Small intestine (tissue), 16 donors: ENCODE measurements around the gene PRAC2. TPM values are rescaled to one million over a fixed set of nuclear protein-coding genes. Genes with fewer than 3 reads are reported as not detected.

Experiments
- DNase-seq, 2 donors: peaks; one replicate each; pipeline versions ENCODE4 v3.0.0 to v3.0.0-alpha.2; 2013
- FAIRE-seq: peaks from 2 replicates; lab custom pipeline; 2012; peaks lifted over from hg19 to GRCh38; lab: Jason Lieb, UNC
- H3K27ac ChIP-seq, 3 donors: one replicate each; pipeline ENCODE4 v1.5.1; 2013; ENCODE audit warnings: low read length in 2 of 3, mild to moderate bottlenecking in 2 of 3, control low read depth in 1 of 3, inconsistent platforms in 1 of 3, low read depth in 1 of 3, moderate library complexity in 1 of 3
- H3K27me3 ChIP-seq, 3 donors: one replicate each; pipeline ENCODE4 v1.6.1; 2013; ENCODE audit warnings: low read length in 3 of 3, inconsistent platforms in 1 of 3; ENCODE audit not compliant: control insufficient read depth in 3 of 3, insufficient read depth in 3 of 3
- H3K36me3 ChIP-seq, 3 donors: one replicate each; pipeline ENCODE4 v1.6.1; 2013; ENCODE audit warnings: low read length in 3 of 3, inconsistent platforms in 1 of 3, low read depth in 1 of 3, mild to moderate bottlenecking in 1 of 3, moderate library complexity in 1 of 3; ENCODE audit not compliant: control insufficient read depth in 3 of 3, insufficient read depth in 2 of 3
- H3K4me1 ChIP-seq, 3 donors: one replicate each; pipeline ENCODE4 v1.6.1; 2013; ENCODE audit warnings: low read length in 2 of 3, inconsistent platforms in 1 of 3, low read depth in 1 of 3, mild to moderate bottlenecking in 1 of 3, moderate library complexity in 1 of 3; ENCODE audit not compliant: control insufficient read depth in 3 of 3, insufficient read depth in 2 of 3
- H3K4me3 ChIP-seq, 3 donors: one replicate each; pipeline ENCODE4 v1.5.1; 2013; ENCODE audit warnings: low read length in 3 of 3, control low read depth in 1 of 3, inconsistent platforms in 1 of 3, low read depth in 1 of 3, mild to moderate bottlenecking in 1 of 3, moderate library complexity in 1 of 3
- H3K9me3 ChIP-seq, 2 donors: one replicate each; pipeline ENCODE4 v1.6.1; 2013; ENCODE audit warnings: low read depth in 1 of 2, low read length in 1 of 2; ENCODE audit not compliant: control insufficient read depth in 2 of 2, insufficient read depth in 1 of 2
- WGBS, 3 donors: extraction: QIAGEN DNeasy Blood & Tissue Kit; methylation state at CpG; one replicate each; pipeline ENCODE4 v1.1.7; 2013; 5-methylcytosine and 5-hydroxymethylcytosine counted together
- long read RNA-seq, 10 donors: transcript quantifications; one replicate each; lab custom pipeline, GENCODE V29; 2026
- polyA plus RNA-seq, 4 donors: library from polyadenylated mRNA; stranded (reverse) in 3 of 4; unstranded in 1 of 4; fragments of 200-250 nt in 3 of 4; fragments of 120-200 nt in 1 of 4; gene quantifications; one replicate each; pipeline versions ENCODE4 v1.2.1 to v1.2.3, GENCODE V29; 2013
- donor health status: healthy with polysubstance abuse.
- donor health status: control.
- donor health status: control.
- donor health status: Bipolar disorder and iron deficiency.
- donor health status: healthy.

The PRAC2 gene
- not detected for polyA plus RNA-seq
- long read RNA-seq, donor 1 = 0 reads
- long read RNA-seq, donor 2 = 0 reads
- long read RNA-seq, donor 3 = 0 reads
- long read RNA-seq, donor 4 = 0 reads
- long read RNA-seq, donor 5 = 0 reads
- long read RNA-seq, donor 6 = 0 reads
- long read RNA-seq, donor 7 = 0 reads
- long read RNA-seq, donor 8 = 0 reads
- long read RNA-seq, donor 9 = 0 reads
- long read RNA-seq, donor 10 = 0 reads

DNA sequence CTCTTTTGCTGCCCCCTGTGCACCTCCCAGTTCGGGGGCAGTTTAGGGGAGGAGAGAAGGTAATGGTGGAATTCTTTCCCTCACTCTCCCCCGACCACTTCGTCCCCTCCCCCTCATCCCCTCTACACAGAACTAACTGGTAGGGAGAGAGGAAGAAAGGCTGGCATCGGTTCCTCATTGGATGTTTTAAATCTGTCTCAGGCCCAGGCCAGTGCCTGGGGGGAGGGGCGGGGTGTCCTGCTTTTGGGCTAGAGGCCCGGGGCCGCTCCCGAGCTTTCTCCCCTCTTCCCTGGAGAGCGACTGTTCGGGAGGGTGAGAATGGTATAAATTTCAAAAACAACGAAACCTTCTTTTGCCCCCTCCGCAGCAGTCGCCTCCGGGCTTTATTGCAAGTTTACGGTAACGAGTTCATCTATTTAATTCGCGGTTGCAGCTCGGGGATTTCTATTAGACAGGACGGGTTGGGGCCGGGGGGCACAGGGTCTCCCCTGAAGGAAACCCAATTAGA lies at the start of gene PRAC2:
Gene PRAC2 (plus strand): TSS at position 271 of the 508 bp plus-strand sequence. CDS start 1,226 bp downstream, outside the sequence.
- peaks cover 0 to 100% (median 81%) of the 10 kb centered on the region in 3 donors for H3K27me3 ChIP-seq
- H3K27ac ChIP-seq = no peak within 1 kb of the TSS
- WGBS, 3 donors = 1 to 6% (median 4%) methylated on average over 21 of the region's 21 CpGs
- no peaks in the 10 kb centered on the region for H3K36me3 ChIP-seq
- peak within 1 kb of the TSS; percentile 3 to 48 (median 11) for H3K4me3 ChIP-seq
- H3K4me1 ChIP-seq = peaks cover 2 to 18% (median 5%) of the 10 kb centered on the region in 3 donors
- peaks cover 0 to 3% of the 10 kb centered on the region in 2 donors for H3K9me3 ChIP-seq
- DNase-seq (peak in 1 of 2 donors; percentile 41), FAIRE-seq (no peak)

DNA sequence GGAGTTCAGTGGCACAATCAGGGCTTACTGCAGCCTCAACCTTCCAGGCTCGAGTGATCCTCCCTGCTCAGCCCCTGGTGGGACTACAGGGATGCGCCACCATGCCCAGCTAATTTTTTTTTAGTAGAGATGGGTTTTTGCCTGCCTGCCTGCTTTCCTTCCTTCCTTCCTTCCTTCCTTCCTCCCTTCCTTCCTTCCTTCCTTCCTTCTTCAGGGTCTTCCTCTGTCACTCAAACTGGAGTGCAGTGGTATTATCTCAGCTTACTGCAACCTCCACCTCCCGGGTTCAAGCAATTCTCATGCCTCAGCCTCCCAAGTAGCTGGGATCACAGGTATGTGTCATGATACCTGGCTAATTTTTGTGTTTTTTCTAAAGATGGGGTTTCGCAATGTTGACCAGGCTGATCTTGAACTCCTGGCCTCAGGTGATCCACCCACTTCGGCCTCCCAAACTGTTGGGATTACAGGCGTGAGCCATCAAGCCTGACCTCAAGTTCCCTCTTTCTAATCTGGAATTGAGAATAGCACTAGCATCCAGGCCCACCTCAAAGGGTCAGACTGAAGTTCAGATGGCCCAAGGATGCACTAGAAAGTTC lies 45.9 kb upstream of the PRAC2 start:
- H3K4me1 ChIP-seq = peaks cover 0 to 3% (median 0%) of the 10 kb centered on the region in 3 donors
- H3K4me3 ChIP-seq = no peak overlapping the region
- no peak overlapping the region for H3K27ac ChIP-seq
- DNase-seq = no peak
- H3K9me3 ChIP-seq = no peaks in the 10 kb centered on the region
- H3K27me3 ChIP-seq = peaks cover 2 to 40% (median 15%) of the 10 kb centered on the region in 3 donors
- H3K36me3 ChIP-seq = no peaks in the 10 kb centered on the region
- 59 to 67% (median 63%) methylated on average over 6 of the region's 6 CpGs for WGBS, 3 donors
- no peak for FAIRE-seq

DNA sequence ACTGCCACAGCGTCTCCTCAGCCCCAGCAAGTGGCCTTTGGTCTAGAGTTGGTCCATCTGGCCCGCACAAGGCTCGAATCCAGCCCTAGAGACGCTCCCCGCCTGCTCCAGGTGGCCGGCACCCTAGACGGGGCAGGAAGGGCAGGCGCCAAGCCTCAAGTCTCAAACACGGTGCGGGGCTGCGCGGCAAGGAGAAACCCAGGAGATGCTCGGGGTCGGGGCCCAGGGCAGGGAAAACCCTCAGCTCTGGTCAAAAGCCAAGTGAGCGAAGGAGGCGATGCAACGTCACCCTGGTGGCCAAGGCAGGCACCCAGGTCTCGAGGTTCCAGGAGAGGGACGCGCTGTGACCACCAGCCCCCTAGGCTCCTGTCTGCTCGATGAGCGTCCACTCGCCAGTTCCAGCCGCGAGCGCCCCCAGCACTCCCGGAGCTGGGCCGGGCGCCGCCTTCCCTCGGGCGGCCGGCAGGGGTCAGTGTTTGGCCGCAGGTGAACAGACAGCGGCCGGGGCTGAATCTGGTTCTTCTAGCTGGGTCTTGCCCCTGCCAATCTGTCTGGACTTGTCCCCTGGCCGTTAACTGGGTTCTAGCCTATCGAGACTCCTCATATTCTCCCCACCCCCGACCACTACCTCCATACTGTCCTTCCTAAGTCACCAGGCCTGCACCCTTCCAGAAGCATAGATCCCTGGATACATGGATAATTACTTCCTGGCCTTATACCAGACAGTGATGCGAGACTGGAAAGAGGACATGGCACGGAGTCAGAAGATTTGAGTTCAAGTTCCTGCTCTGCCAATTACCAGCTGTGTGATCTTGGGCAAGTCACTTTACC lies 44.6 kb upstream of the PRAC2 start:
- no peak for FAIRE-seq
- Histone ChIP-seq H3K27ac (no peak overlapping the region), H3K4me1 (peaks cover 0 to 3% (median 0%) of the 10 kb centered on the region in 3 donors), H3K9me3 (no peaks in the 10 kb centered on the region), H3K4me3 (no peak overlapping the region), H3K36me3 (no peaks in the 10 kb centered on the region), H3K27me3 (peaks cover 2 to 51% (median 15%) of the 10 kb centered on the region in 3 donors)
- WGBS, 3 donors = 3 to 8% (median 6%) methylated on average over 32 to 41 of the region's 41 CpGs
- peak; percentile 56 to 79 for DNase-seq

DNA sequence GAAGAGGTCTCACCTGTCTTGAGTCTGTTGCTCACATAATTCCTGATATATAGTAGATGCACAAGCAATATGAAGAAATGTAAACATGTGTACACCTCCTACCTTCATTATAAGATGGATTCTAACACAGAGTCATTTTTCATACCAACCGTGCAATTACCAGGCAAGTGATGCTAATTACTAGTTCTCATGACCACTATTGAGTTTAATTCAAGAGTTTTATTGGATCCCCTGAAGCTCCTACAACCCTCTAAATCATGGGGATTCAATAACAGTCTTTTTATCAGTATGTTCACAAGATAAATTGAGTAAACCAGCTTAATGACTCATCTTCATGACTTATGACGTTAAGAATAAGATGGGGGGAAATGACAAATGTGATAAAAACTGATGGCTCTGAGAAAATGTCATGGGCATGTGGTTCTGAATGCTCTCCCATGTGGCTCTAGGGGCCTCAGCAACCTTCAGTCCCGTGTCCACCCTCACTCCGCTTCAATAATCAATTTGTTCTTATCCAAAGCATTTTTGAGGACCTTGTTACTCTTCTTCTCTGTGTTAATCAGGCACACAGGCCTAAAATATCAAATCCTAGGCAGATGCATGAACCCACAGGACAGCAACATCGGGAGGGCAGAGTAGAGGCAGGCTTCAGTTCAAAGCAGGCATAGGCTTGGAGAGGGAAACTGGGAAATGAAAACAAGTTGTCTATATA lies 43.4 kb upstream of the PRAC2 start:
- peaks cover 2 to 51% (median 12%) of the 10 kb centered on the region in 3 donors for H3K27me3 ChIP-seq
- H3K27ac ChIP-seq = no peak overlapping the region
- no peaks in the 10 kb centered on the region for H3K36me3 ChIP-seq
- WGBS, 3 donors = 65 to 84% (median 74%) methylated on average over 5 of the region's 5 CpGs
- DNase-seq (no peak), FAIRE-seq (no peak)
- no peaks in the 10 kb centered on the region for H3K9me3 ChIP-seq
- H3K4me1 ChIP-seq = peaks cover 0 to 3% (median 0%) of the 10 kb centered on the region in 3 donors
- H3K4me3 ChIP-seq = no peak overlapping the region

DNA sequence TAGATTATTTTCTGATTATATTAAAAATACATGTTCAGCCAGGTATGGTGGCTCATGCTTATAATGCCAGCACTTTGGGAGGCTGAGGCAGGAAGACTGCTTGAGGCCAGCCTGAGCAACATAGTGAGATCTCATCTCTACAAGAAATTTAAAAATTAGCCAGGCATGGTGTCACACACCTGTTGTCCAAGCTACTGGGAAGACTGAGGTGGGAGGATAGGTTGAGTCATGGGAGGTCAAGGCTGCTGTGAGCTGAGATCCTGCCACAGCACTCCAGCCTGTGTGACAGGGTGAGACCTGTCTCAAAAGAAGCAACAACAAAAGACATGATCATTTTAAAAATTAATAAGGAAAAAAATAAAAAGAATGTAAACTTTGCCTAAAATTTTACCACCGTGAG lies 41.4 kb upstream of the PRAC2 start:
- Histone ChIP-seq H3K4me1 (peaks cover 0 to 3% (median 0%) of the 10 kb centered on the region in 3 donors), H3K27ac (no peak overlapping the region), H3K9me3 (no peaks in the 10 kb centered on the region), H3K36me3 (no peaks in the 10 kb centered on the region), H3K4me3 (no peak overlapping the region), H3K27me3 (peaks cover 2 to 44% (median 11%) of the 10 kb centered on the region in 3 donors)
- 82 to 85% (median 84%) methylated on average over 1 of the region's 1 CpG for WGBS, 3 donors
- DNase-seq (no peak), FAIRE-seq (no peak)

DNA sequence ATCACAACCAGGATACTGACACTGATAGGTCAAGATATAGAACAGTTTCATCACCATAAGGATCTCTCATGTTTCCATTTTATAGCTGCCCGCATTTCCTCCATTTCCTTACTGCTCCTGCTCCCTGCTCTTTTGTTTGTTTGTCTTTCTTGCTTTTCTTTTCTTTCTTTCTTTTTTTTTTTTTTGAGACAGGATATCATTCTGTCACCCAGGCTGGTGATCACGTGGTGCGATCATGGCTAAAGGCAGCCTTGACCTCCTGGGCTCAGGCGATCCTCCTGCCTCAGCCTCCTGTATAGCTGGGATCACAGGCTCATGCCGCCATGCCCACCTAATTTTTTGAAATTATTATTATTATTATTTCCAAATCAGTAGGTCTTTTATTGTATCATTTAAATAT lies 32.3 kb upstream of the PRAC2 start:
- Histone ChIP-seq H3K27ac (no peak overlapping the region), H3K27me3 (peaks cover 0 to 19% (median 5%) of the 10 kb centered on the region in 3 donors), H3K4me1 (no peaks in the 10 kb centered on the region), H3K36me3 (no peaks in the 10 kb centered on the region), H3K9me3 (peaks cover 0 to 6% of the 10 kb centered on the region in 2 donors), H3K4me3 (no peak overlapping the region)
- FAIRE-seq (no peak), DNase-seq (no peak)
- WGBS, 3 donors = 79 to 89% (median 81%) methylated on average over 5 of the region's 5 CpGs

DNA sequence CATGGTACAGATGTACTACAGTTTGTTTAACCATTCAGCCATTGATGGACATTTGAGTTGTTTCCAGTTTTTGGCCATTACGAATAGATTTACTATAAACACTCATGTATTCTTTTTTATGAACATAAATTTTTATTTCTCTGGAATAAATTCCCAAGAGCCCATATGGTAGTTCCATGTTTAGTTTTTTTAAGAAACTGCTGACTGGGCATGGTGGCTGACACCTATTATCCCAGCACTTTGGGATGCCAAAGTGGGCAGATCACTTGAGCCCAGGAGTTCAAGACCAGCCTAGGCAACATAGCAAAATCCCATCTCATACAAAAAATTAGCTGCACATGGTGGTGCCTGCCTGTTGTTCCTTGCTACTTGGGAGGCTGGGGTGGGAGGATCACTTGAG lies 30.9 kb upstream of the PRAC2 start:
- Histone ChIP-seq H3K27ac (no peak overlapping the region), H3K4me1 (no peaks in the 10 kb centered on the region), H3K27me3 (peaks cover 0 to 27% (median 8%) of the 10 kb centered on the region in 3 donors), H3K4me3 (no peak overlapping the region), H3K9me3 (peaks cover 0 to 6% of the 10 kb centered on the region in 2 donors), H3K36me3 (no peaks in the 10 kb centered on the region)
- no peak for FAIRE-seq
- no peak for DNase-seq
- WGBS, 3 donors = 84 to 95% (median 86%) methylated on average over 1 of the region's 1 CpG
